ENCODE results near the gene CYB5D1.

Gene CYB5D1

GRCh38 chr17:7824021-7824924 lies 33.5 kb upstream of the CYB5D1 start:
- H3K23ac ChIP-seq (ENCODE audit: low read depth, low read length, poor library complexity): peak overlapping the region; percentile 6
- no CpG with 5 or more reads among the region's 9 CpGs for WGBS, 2 donors (ENCODE audit: extremely low coverage in 2 of 2, insufficient read length in 2 of 2, insufficient replicate concordance in 1 of 2)
- no peak overlapping the region for H2BK120ac ChIP-seq (ENCODE audit: low read depth, low read length)
- peaks cover 0 to 35% (median 12%) of the 10 kb centered on the region in 3 experiments for H3K27me3 ChIP-seq (ENCODE audit: control insufficient read depth in 3 of 3, insufficient read depth in 3 of 3, low read depth in 1 of 3, low read length in 3 of 3)
- no peak overlapping the region for H3K4me2 ChIP-seq (ENCODE audit: insufficient read depth, low read length, poor library complexity, severe bottlenecking)
- no peak overlapping the region for H3K9ac ChIP-seq (ENCODE audit: low read depth, low read length, poor library complexity)
- no peak overlapping the region for H2AFZ ChIP-seq (ENCODE audit: low read length)
- peak overlapping the region; percentile 19 for H3K18ac ChIP-seq (ENCODE audit: low read length)
- H3K27ac ChIP-seq (replicated peaks; ENCODE audit: low read length): no peak overlapping the region
- no peak overlapping the region for H3K4me3 ChIP-seq (ENCODE audit: low read length in 2 of 2)
- H2BK5ac ChIP-seq (ENCODE audit: low read length): peak overlapping the region; percentile 94
- H4K8ac ChIP-seq (ENCODE audit: low read depth, low read length): no peak overlapping the region
- peak overlapping the region; percentile 89 for H3K14ac ChIP-seq (ENCODE audit: low read length)
- H2BK12ac ChIP-seq (ENCODE audit: low read length): peak overlapping the region; percentile 41
- H2BK15ac ChIP-seq (ENCODE audit: low read length): peak overlapping the region; percentile 81
- no peaks in the 10 kb centered on the region for H3K36me3 ChIP-seq (replicated peaks in 1 of 2; ENCODE audit: control insufficient read depth in 2 of 2, insufficient read depth in 2 of 2, low read length in 2 of 2)
- H3K4ac ChIP-seq (ENCODE audit: low read length): no peak overlapping the region
- peaks cover 0 to 2% of the 10 kb centered on the region in 2 donors for H3K4me1 ChIP-seq (ENCODE audit: control insufficient read depth in 2 of 2, insufficient read depth in 1 of 2, low read depth in 1 of 2, low read length in 2 of 2)
- H3K79me1 ChIP-seq (ENCODE audit: low read depth, low read length): peaks cover 4% of the 10 kb centered on the region
- peak overlapping the region; percentile 84 for H2AK5ac ChIP-seq (ENCODE audit: low read depth, low read length)
- DNase-seq (ENCODE audit: low spot score): no peak
- H3K9me3 ChIP-seq (replicated peaks in 1 of 2; ENCODE audit: control insufficient read depth in 2 of 2, insufficient read depth in 1 of 2, low read depth in 1 of 2, low read length in 2 of 2): no peaks in the 10 kb centered on the region
- peak overlapping the region; percentile 85 for H4K91ac ChIP-seq (ENCODE audit: low read depth, low read length, poor library complexity)

GRCh38 chr17:7825206-7825990 lies 32.4 kb upstream of the CYB5D1 start:
- no CpG with 5 or more reads among the region's 12 CpGs for WGBS, 2 donors (ENCODE audit: extremely low coverage in 2 of 2, insufficient read length in 2 of 2, insufficient replicate concordance in 1 of 2)
- Histone ChIP-seq H3K14ac (ENCODE audit: low read length) (no peak overlapping the region), H3K18ac (ENCODE audit: low read length) (no peak overlapping the region), H3K36me3 (replicated peaks in 1 of 2; ENCODE audit: control insufficient read depth in 2 of 2, insufficient read depth in 2 of 2, low read length in 2 of 2) (no peaks in the 10 kb centered on the region), H3K27me3 (ENCODE audit: control insufficient read depth in 3 of 3, insufficient read depth in 3 of 3, low read depth in 1 of 3, low read length in 3 of 3) (peaks cover 0 to 34% (median 12%) of the 10 kb centered on the region in 3 experiments), H3K27ac (replicated peaks; ENCODE audit: low read length) (no peak overlapping the region), H2BK120ac (ENCODE audit: low read depth, low read length) (no peak overlapping the region), H3K23ac (ENCODE audit: low read depth, low read length, poor library complexity) (no peak overlapping the region), H4K91ac (ENCODE audit: low read depth, low read length, poor library complexity) (no peak overlapping the region), H2AK5ac (ENCODE audit: low read depth, low read length) (no peak overlapping the region), H3K4me2 (ENCODE audit: insufficient read depth, low read length, poor library complexity, severe bottlenecking) (no peak overlapping the region), H2AFZ (ENCODE audit: low read length) (no peak overlapping the region), H2BK5ac (ENCODE audit: low read length) (no peak overlapping the region), H3K4ac (ENCODE audit: low read length) (no peak overlapping the region), H3K9me3 (replicated peaks in 1 of 2; ENCODE audit: control insufficient read depth in 2 of 2, insufficient read depth in 1 of 2, low read depth in 1 of 2, low read length in 2 of 2) (no peaks in the 10 kb centered on the region), H2BK12ac (ENCODE audit: low read length) (no peak overlapping the region), H3K4me3 (ENCODE audit: low read length in 2 of 2) (no peak overlapping the region), H3K4me1 (ENCODE audit: control insufficient read depth in 2 of 2, insufficient read depth in 1 of 2, low read depth in 1 of 2, low read length in 2 of 2) (peaks cover 0 to 2% of the 10 kb centered on the region in 2 donors), H3K9ac (ENCODE audit: low read depth, low read length, poor library complexity) (no peak overlapping the region), H3K79me1 (ENCODE audit: low read depth, low read length) (peaks cover 4% of the 10 kb centered on the region), H4K8ac (ENCODE audit: low read depth, low read length) (no peak overlapping the region), H2BK15ac (ENCODE audit: low read length) (no peak overlapping the region)
- no peak for DNase-seq (ENCODE audit: low spot score)

- Histone ChIP-seq H3K27me3 (ENCODE audit: control insufficient read depth in 3 of 3, insufficient read depth in 3 of 3, low read depth in 1 of 3, low read length in 3 of 3) (peaks cover 0 to 27% (median 8%) of the 10 kb centered on the region in 3 experiments), H3K4me1 (ENCODE audit: control insufficient read depth in 2 of 2, insufficient read depth in 1 of 2, low read depth in 1 of 2, low read length in 2 of 2) (peaks cover 5 to 12% of the 10 kb centered on the region in 2 donors), H3K4ac (ENCODE audit: low read length) (no peak overlapping the region), H4K91ac (ENCODE audit: low read depth, low read length, poor library complexity) (no peak overlapping the region), H3K14ac (ENCODE audit: low read length) (no peak overlapping the region), H3K18ac (ENCODE audit: low read length) (peak overlapping the region; percentile 27), H3K27ac (replicated peaks; ENCODE audit: low read length) (no peak overlapping the region), H2AK5ac (ENCODE audit: low read depth, low read length) (no peak overlapping the region), H3K79me1 (ENCODE audit: low read depth, low read length) (no peaks in the 10 kb centered on the region), H3K4me2 (ENCODE audit: insufficient read depth, low read length, poor library complexity, severe bottlenecking) (no peak overlapping the region), H3K9me3 (replicated peaks in 1 of 2; ENCODE audit: control insufficient read depth in 2 of 2, insufficient read depth in 1 of 2, low read depth in 1 of 2, low read length in 2 of 2) (no peaks in the 10 kb centered on the region), H3K4me3 (ENCODE audit: low read length in 2 of 2) (no peak overlapping the region), H3K36me3 (replicated peaks in 1 of 2; ENCODE audit: control insufficient read depth in 2 of 2, insufficient read depth in 2 of 2, low read length in 2 of 2) (no peaks in the 10 kb centered on the region), H2BK120ac (ENCODE audit: low read depth, low read length) (no peak overlapping the region), H3K9ac (ENCODE audit: low read depth, low read length, poor library complexity) (no peak overlapping the region), H2BK12ac (ENCODE audit: low read length) (no peak overlapping the region), H2BK15ac (ENCODE audit: low read length) (no peak overlapping the region), H3K23ac (ENCODE audit: low read depth, low read length, poor library complexity) (no peak overlapping the region), H4K8ac (ENCODE audit: low read depth, low read length) (no peak overlapping the region), H2BK5ac (ENCODE audit: low read length) (no peak overlapping the region), H2AFZ (ENCODE audit: low read length) (no peak overlapping the region)
- WGBS, 2 donors (ENCODE audit: extremely low coverage in 2 of 2, insufficient read length in 2 of 2, insufficient replicate concordance in 1 of 2): 100% methylated on average over 1 of the region's 8 CpGs; no CpG with 5 or more reads in 1 of the 2 donors
- no peak for DNase-seq (ENCODE audit: low spot score)
These were observed 27.2 kb upstream of the CYB5D1 start for GRCh38 chr17:7830616-7831015.

GRCh38 chr17:7831233-7831632 lies 26.6 kb upstream of the CYB5D1 start:
- WGBS, 2 donors (ENCODE audit: extremely low coverage in 2 of 2, insufficient read length in 2 of 2, insufficient replicate concordance in 1 of 2): no CpG with 5 or more reads among the region's 7 CpGs

More at GRCh38 chr17:7831233-7831632, 26.6 kb upstream of the CYB5D1 start:
- Histone ChIP-seq H2BK15ac (ENCODE audit: low read length) (no peak overlapping the region), H3K4me3 (ENCODE audit: low read length in 2 of 2) (no peak overlapping the region), H2AK5ac (ENCODE audit: low read depth, low read length) (no peak overlapping the region), H2BK120ac (ENCODE audit: low read depth, low read length) (no peak overlapping the region), H4K91ac (ENCODE audit: low read depth, low read length, poor library complexity) (no peak overlapping the region), H3K9me3 (replicated peaks in 1 of 2; ENCODE audit: control insufficient read depth in 2 of 2, insufficient read depth in 1 of 2, low read depth in 1 of 2, low read length in 2 of 2) (no peaks in the 10 kb centered on the region), H2BK12ac (ENCODE audit: low read length) (no peak overlapping the region), H3K79me1 (ENCODE audit: low read depth, low read length) (no peaks in the 10 kb centered on the region), H2AFZ (ENCODE audit: low read length) (no peak overlapping the region), H2BK5ac (ENCODE audit: low read length) (no peak overlapping the region), H3K9ac (ENCODE audit: low read depth, low read length, poor library complexity) (no peak overlapping the region), H3K18ac (ENCODE audit: low read length) (no peak overlapping the region), H3K4me1 (ENCODE audit: control insufficient read depth in 2 of 2, insufficient read depth in 1 of 2, low read depth in 1 of 2, low read length in 2 of 2) (peaks cover 5 to 12% of the 10 kb centered on the region in 2 donors), H3K27me3 (ENCODE audit: control insufficient read depth in 3 of 3, insufficient read depth in 3 of 3, low read depth in 1 of 3, low read length in 3 of 3) (peaks cover 0 to 27% (median 8%) of the 10 kb centered on the region in 3 experiments), H3K36me3 (replicated peaks in 1 of 2; ENCODE audit: control insufficient read depth in 2 of 2, insufficient read depth in 2 of 2, low read length in 2 of 2) (no peaks in the 10 kb centered on the region), H3K4me2 (ENCODE audit: insufficient read depth, low read length, poor library complexity, severe bottlenecking) (no peak overlapping the region), H3K23ac (ENCODE audit: low read depth, low read length, poor library complexity) (no peak overlapping the region), H3K27ac (replicated peaks; ENCODE audit: low read length) (no peak overlapping the region), H4K8ac (ENCODE audit: low read depth, low read length) (no peak overlapping the region), H3K4ac (ENCODE audit: low read length) (no peak overlapping the region), H3K14ac (ENCODE audit: low read length) (no peak overlapping the region)
- DNase-seq (ENCODE audit: low spot score): no peak

All from neuronal stem cell (in vitro differentiated cells).